Thymus (tissue), 14 donors: Measurements from ENCODE around the gene CCDC12. TPM values are rescaled to one million over a fixed set of nuclear protein-coding genes. Genes with fewer than 3 reads are reported as not detected.

Experiments
- DNase-seq, 9 donors: peaks; one replicate each; pipeline ENCODE4 v3.0.0-alpha.2; 2013; ENCODE audit warnings: low spot score in 9 of 9, low read depth in 6 of 9, missing footprints in 1 of 9
- H3K27ac ChIP-seq, 2 donors: one replicate each; pipeline ENCODE4 v1.5.1; 2013; ENCODE audit warnings: control low read depth in 1 of 2, low read depth in 1 of 2, low read length in 1 of 2, mild to moderate bottlenecking in 1 of 2, moderate library complexity in 1 of 2
- H3K27me3 ChIP-seq, 2 donors: one replicate each; pipeline ENCODE4 v1.5.1; 2013; ENCODE audit warnings: low read length in 1 of 2; ENCODE audit not compliant: control insufficient read depth in 2 of 2, insufficient read depth in 1 of 2
- H3K36me3 ChIP-seq, 2 donors: one replicate each; pipeline ENCODE4 v1.5.1; 2013; ENCODE audit warnings: low read length in 1 of 2, mild to moderate bottlenecking in 1 of 2, moderate library complexity in 1 of 2; ENCODE audit not compliant: control insufficient read depth in 2 of 2, insufficient read depth in 2 of 2
- H3K4me1 ChIP-seq, 2 donors: one replicate each; pipeline ENCODE4 v1.5.1; 2013; ENCODE audit warnings: low read length in 2 of 2; ENCODE audit not compliant: control insufficient read depth in 2 of 2, insufficient read depth in 2 of 2
- H3K4me3 ChIP-seq, 2 donors: one replicate each; pipeline ENCODE4 v1.5.1; 2013; ENCODE audit warnings: low read length in 2 of 2, control low read depth in 1 of 2, mild to moderate bottlenecking in 1 of 2
- H3K9me3 ChIP-seq, 2 donors: one replicate each; pipeline ENCODE4 v1.5.1; 2013; ENCODE audit warnings: low read length in 1 of 2, mild to moderate bottlenecking in 1 of 2; ENCODE audit not compliant: control insufficient read depth in 2 of 2, insufficient read depth in 1 of 2
- WGBS: extraction: QIAGEN DNeasy Blood & Tissue Kit; methylation state at CpG from one replicate; pipeline ENCODE4 v1.1.7; 2013; 5-methylcytosine and 5-hydroxymethylcytosine counted together
- long read RNA-seq, 10 donors: transcript quantifications; one replicate each; lab custom pipeline, GENCODE V29; 2026
- polyA plus RNA-seq: library from polyadenylated mRNA; stranded (reverse); fragments of 200-250 nt; gene quantifications from one replicate; pipeline ENCODE4 v1.2.3, GENCODE V29; 2013
- total RNA-seq: library from RNA; stranded (reverse); fragments of 120-200 nt; gene quantifications from one replicate; pipeline ENCODE4 v1.2.4, GENCODE V29; 2013
- donor health status: healthy.

The CCDC12 gene
- total RNA-seq, result 47.4 TPM
- polyA plus RNA-seq, result 83.9 TPM
- long read RNA-seq, donor 1, partial matches to known transcripts, result 0 of 2 reads
- long read RNA-seq, donor 1, other reads (novel, unspliced or antisense), result 0 of 2 reads
- long read RNA-seq, donor 2, transcript CCDC12-211 (1 exons, 2,412 nt), result major isoform, 11 of 59 reads
- long read RNA-seq, donor 2, partial matches to known transcripts, result 37 of 59 reads
- long read RNA-seq, donor 2, other reads (novel, unspliced or antisense), result 6 of 59 reads
- long read RNA-seq, donor 3, transcript CCDC12-211 (1 exons, 2,412 nt), result major isoform, 14 of 43 reads
- long read RNA-seq, donor 3, partial matches to known transcripts, result 27 of 43 reads
- long read RNA-seq, donor 3, other reads (novel, unspliced or antisense), result 0 of 43 reads
- long read RNA-seq, donor 4, transcript CCDC12-211 (1 exons, 2,412 nt), result major isoform, 7 of 15 reads
- long read RNA-seq, donor 4, partial matches to known transcripts, result 7 of 15 reads
- long read RNA-seq, donor 4, other reads (novel, unspliced or antisense), result 0 of 15 reads
- long read RNA-seq, donor 5, transcript CCDC12-211 (1 exons, 2,412 nt), result major isoform, 20 of 75 reads
- long read RNA-seq, donor 5, partial matches to known transcripts, result 50 of 75 reads
- long read RNA-seq, donor 5, other reads (novel, unspliced or antisense), result 0 of 75 reads
- long read RNA-seq, donor 6, transcript CCDC12-211 (1 exons, 2,412 nt), result major isoform, 6 of 31 reads
- long read RNA-seq, donor 6, partial matches to known transcripts, result 21 of 31 reads
- long read RNA-seq, donor 6, other reads (novel, unspliced or antisense), result 0 of 31 reads
- long read RNA-seq, donor 7, transcript CCDC12-211 (1 exons, 2,412 nt), result major isoform, 17 of 37 reads
- long read RNA-seq, donor 7, partial matches to known transcripts, result 18 of 37 reads
- long read RNA-seq, donor 7, other reads (novel, unspliced or antisense), result 0 of 37 reads
- long read RNA-seq, donor 8, partial matches to known transcripts, result 10 of 13 reads
- long read RNA-seq, donor 8, other reads (novel, unspliced or antisense), result 0 of 13 reads
- long read RNA-seq, donor 9, partial matches to known transcripts, result 21 of 24 reads
- long read RNA-seq, donor 9, other reads (novel, unspliced or antisense), result 0 of 24 reads
- long read RNA-seq, donor 10, partial matches to known transcripts, result 25 of 32 reads
- long read RNA-seq, donor 10, other reads (novel, unspliced or antisense), result 0 of 32 reads

DNA sequence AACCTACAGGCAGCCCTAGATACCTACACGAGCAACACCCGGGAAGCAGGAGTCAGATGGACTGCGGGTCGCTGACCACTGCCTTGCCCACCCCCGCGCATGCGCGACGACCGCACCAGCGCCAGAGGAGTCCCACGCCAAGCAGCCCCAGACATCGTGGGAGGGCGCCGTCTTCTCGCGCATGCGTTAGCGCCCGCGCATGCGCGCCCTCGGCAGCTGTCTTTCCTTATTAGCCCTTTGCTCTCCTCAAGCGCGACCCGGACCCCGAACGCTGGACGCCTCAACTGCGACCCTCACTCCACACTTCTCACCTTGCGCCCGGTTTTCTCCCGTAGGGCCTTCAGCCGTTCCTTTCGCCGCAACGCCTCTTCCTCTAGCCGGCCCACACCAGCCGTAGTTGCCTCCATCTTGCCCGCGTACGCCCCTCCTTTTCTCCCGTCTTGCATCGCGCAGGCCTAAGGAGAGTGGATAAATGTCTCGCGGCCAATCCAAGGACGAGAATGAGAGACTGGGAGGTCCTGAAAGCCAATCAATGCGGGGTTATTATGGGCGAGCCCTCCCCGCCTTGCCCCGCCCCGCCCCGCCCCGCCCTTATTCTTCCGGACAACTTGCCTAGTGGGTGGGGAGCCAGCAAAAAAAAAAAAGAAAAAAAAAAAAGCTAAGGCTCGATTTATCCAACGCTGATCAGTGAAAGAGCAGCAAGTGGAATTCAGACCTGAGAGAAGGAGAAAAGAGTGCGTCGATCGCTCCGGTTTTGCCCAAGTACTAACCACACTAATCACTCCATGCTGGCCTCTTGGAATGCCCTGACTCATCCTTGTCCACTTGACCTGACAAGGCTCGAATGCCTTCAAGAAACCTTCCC is at the start of gene CCDC12:
Gene CCDC12 (minus strand): TSS at position 420 of the 865 bp plus-strand sequence. CDS start 13 bp downstream, at position 407.
- peak; percentile 90 to 99 (median 95) for DNase-seq
- Histone ChIP-seq H3K36me3 (peaks cover 0 to 14% of the 10 kb centered on the region in 2 donors), H3K27ac (peak within 1 kb of the TSS; percentile 81 to 91), H3K9me3 (peaks cover 0 to 1% of the 10 kb centered on the region in 2 donors), H3K4me1 (peaks cover 28 to 68% of the 10 kb centered on the region in 2 donors), H3K4me3 (peak within 1 kb of the TSS; percentile 59 to 94), H3K27me3 (no peaks in the 10 kb centered on the region)
- WGBS, result 2% methylated on average over 64 of the region's 64 CpGs

DNA sequence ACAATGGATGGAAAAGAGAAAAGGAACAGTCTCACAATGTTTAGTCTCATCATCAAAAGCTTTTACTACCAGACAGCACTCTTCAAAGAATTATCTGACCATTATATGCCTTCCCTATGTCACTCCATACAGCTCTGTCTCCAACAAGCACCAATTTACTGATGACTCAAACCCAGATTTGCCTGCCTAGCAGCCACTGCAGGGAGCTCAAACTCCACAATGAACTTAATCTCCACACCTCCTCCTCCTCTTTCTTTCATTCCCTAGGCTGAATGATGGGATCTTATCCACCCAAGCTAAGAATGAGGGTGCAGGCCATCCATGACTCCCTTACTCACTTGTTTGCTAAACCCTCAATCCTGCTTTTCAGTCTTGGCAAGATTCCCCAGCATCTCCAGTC is 48.4 kb upstream of the CCDC12 start:
- Histone ChIP-seq H3K4me3 (no peak overlapping the region), H3K27me3 (no peaks in the 10 kb centered on the region), H3K4me1 (no peaks in the 10 kb centered on the region), H3K9me3 (no peaks in the 10 kb centered on the region), H3K27ac (no peak overlapping the region), H3K36me3 (peaks cover 12 to 36% of the 10 kb centered on the region in 2 donors)
- DNase-seq, result no peak

DNA sequence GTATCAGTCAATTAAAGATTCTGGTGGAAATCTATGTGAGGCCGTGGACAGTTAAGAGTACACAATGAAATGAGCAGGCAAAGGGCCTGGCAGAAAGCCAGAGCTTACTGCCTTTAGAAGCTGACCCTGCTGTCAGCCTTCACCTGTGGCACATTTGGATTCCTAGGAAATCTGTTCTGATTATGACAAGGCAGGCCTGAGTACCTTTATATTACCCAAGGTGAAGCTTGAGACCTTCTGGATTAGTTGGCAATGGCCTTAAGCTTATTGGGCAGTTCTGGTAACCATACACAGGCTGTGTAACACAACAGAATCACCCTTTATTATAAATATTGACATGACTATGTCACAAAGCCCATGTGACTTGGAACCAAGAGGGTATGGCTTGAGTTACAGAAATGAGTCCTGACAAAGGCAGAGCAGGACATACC is 46.1 kb upstream of the CCDC12 start:
- Histone ChIP-seq H3K4me1 (peaks cover 9 to 17% of the 10 kb centered on the region in 2 donors), H3K9me3 (no peaks in the 10 kb centered on the region), H3K27ac (no peak overlapping the region), H3K36me3 (peaks cover 23 to 43% of the 10 kb centered on the region in 2 donors), H3K4me3 (no peak overlapping the region), H3K27me3 (no peaks in the 10 kb centered on the region)
- no peak for DNase-seq
- WGBS, result 92% methylated on average over 1 of the region's 1 CpG

DNA sequence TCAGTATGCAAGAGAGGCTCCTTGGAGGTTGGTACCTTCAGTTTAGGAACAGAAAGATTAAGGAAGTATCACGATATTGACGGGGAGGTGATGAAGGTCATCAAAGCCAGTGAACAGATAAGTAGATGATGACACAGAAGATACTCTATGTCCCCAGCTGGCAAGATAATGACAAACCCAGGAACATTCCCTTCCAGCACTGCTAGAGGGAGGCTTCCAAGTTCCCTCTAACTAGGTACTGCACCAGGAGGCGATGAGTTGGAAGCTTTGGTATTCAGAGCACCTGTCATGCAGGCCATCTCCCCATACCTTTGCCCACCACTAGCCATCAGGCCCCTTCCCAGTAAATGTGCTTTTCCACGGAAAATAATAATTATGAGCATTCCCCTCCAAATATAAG is 43.8 kb upstream of the CCDC12 start:
- no peaks in the 10 kb centered on the region for H3K27me3 ChIP-seq
- 98% methylated on average over 4 of the region's 4 CpGs for WGBS
- H3K4me3 ChIP-seq, result no peak overlapping the region
- no peak for DNase-seq
- no peak overlapping the region for H3K27ac ChIP-seq
- H3K36me3 ChIP-seq, result peaks cover 35 to 60% of the 10 kb centered on the region in 2 donors
- H3K9me3 ChIP-seq, result no peaks in the 10 kb centered on the region
- peaks cover 22 to 40% of the 10 kb centered on the region in 2 donors for H3K4me1 ChIP-seq

DNA sequence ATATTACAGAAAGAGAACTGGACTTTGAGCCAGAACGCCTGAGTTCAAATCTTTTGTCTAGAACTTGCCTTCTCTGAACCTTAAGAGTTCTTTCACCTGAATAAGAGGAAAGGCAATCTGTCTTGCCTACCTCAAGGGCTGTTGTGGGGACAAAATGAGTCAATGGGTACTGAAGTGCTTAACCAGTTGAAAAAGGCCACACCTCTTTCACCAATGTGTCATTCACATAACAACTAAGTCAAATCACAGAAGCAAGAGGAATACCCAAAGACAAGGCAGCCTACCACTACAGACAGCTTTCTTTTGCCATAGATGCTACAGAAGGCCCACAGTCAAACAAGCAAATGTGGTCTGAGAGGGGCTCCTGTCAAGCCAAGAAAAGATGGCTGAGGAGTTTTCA is 42.7 kb upstream of the CCDC12 start:
- peaks cover 38 to 67% of the 10 kb centered on the region in 2 donors for H3K36me3 ChIP-seq
- H3K27ac ChIP-seq, result peak overlapping the region in 1 of 2 donors; percentile 18
- no peak for DNase-seq
- H3K4me3 ChIP-seq, result no peak overlapping the region
- H3K4me1 ChIP-seq, result peaks cover 22 to 42% of the 10 kb centered on the region in 2 donors
- H3K27me3 ChIP-seq, result no peaks in the 10 kb centered on the region
- H3K9me3 ChIP-seq, result no peaks in the 10 kb centered on the region
- WGBS, result 95% methylated on average over 1 of the region's 1 CpG

DNA sequence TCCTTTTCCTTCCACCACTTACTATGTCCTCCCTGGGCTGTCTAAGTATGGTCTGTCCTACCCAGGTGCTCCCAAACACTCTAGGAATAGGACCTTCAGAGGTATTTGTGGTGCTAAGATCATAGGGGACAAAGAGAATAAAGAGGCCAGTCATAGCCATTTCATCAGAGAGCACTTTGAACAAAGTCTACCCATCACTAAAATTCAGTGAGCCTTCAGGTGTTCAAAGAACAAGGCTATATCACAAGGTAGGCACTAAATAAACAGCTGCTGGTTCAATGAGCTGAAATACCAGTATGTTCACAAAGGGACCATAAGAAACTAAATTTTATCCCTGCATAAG is 41.7 kb upstream of the CCDC12 start:
- Histone ChIP-seq H3K36me3 (peaks cover 46 to 74% of the 10 kb centered on the region in 2 donors), H3K27ac (peak overlapping the region; percentile 2 to 66), H3K9me3 (no peaks in the 10 kb centered on the region), H3K27me3 (no peaks in the 10 kb centered on the region), H3K4me1 (peaks cover 22 to 50% of the 10 kb centered on the region in 2 donors), H3K4me3 (no peak overlapping the region)
- no peak for DNase-seq

DNA sequence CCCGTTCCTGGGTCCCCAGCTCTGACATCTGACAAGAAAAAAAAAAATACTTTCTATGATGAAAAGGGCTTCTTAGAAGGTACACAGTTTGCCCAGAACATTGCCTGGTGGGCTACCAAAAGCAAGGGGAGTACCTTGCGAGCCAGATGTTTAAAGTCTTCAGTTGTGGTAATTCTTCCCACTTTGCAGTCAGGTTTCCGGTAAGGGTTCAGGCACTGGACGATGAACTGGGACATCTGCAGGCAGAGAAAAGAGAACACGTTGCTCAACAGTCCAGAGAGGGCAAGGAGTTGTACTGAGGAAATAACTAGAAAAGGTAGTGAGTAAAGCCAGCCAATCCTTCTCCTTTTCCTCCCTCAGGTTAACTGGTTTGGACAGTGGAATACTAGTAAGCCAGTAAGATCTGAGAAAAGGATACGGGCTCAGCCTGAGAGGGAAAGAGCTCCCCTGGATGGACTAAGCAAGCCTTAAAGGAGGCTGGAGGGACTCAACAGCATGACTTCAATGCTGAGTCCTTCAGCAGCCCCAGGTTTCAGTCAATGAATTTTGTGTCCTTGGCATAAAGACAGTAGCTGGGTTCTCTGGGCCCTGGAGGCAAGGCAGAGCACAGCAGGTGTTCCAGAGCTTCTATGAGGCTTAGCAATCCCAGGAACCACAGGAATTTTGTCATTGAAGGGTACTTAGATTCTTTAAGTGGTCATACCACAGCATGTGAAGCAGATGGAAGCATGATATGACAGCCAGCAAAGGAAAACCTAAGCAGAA is 41.1 kb upstream of the CCDC12 start:
- peak in 2 of 9 donors; percentile 22 to 54 for DNase-seq
- Histone ChIP-seq H3K27me3 (no peaks in the 10 kb centered on the region), H3K9me3 (no peaks in the 10 kb centered on the region), H3K27ac (peak overlapping the region; percentile 61 to 66), H3K36me3 (peaks cover 47 to 73% of the 10 kb centered on the region in 2 donors), H3K4me1 (peaks cover 22 to 55% of the 10 kb centered on the region in 2 donors), H3K4me3 (no peak overlapping the region)
- WGBS, result 16% methylated on average over 6 of the region's 6 CpGs
